Measurements from ENCODE around the gene SHISAL1. TPM values are rescaled to one million over a fixed set of nuclear protein-coding genes. Genes with fewer than 3 reads are reported as not detected.

The SHISAL1 gene
- total RNA-seq, 1 experiment from 2014 or later, result not detected

DNA sequence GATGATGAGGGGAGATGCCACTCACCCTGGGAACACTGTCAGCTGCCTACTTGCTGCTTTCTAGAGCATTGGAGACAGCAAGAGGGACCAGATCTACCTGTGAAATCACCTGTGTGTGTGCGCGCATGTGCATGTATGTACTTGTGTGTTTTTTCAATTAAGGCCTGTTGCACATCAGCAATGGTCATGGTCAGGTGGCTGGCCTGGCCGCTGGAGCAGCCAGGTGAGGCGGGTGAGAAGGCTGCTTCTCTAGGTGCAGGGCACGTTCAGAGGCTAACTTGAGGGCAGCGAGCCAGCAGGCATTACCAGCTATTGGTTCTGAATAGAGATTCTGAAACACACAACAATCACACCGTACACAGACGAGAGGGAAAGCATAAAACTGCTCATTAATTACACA lies 66.9 kb downstream of the SHISAL1 start:
- Mint-ChIP-seq H3K9me3 (ENCODE audit: low read depth, unreplicated experiment) (peaks cover 5% of the 10 kb centered on the region), H3K27me3 (ENCODE audit: unreplicated experiment) (peaks cover 72% of the 10 kb centered on the region), H3K36me3 (ENCODE audit: insufficient read depth, unreplicated experiment) (no peaks in the 10 kb centered on the region), H3K4me3 (ENCODE audit: low read depth, unreplicated experiment) (no peak overlapping the region), H3K4me1 (ENCODE audit: low read depth, unreplicated experiment) (no peaks in the 10 kb centered on the region), H3K27ac (ENCODE audit: unreplicated experiment) (no peak overlapping the region)
- no peak for TF ChIP-seq CTCF (IDR thresholded peaks at IDR 0.05; ENCODE audit: unreplicated experiment)
- intact Hi-C loops (cut with micrococcal nuclease; ENCODE audit: unreplicated experiment), result no loop called here
- CTCF ChIA-PET, result no interaction called here
- BruUV-seq (replicated peaks), result no TSS peak
- no peak for DNase-seq

DNA sequence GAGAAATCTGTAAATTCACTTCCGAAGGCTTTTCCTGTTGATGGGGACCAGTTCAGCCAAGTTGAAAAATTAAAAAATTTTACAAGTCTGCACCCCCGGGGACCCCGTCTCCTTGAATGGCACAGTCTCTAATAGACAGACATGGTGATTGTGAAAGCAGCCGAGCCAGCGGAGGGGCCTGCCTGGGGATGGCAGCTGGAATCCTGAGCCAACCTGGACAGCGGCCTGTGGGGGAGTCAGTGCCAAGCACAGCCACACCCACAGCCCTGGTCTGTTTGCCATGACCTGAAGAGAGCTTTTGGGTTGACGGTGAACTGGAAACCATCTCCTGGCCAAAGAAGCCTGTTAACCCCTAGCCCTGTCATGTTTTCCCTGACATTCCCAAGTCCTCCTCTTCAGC lies 67.3 kb downstream of the SHISAL1 start:
- no peaks in the 10 kb centered on the region for H3K36me3 Mint-ChIP-seq (ENCODE audit: insufficient read depth, unreplicated experiment)
- H3K4me1 Mint-ChIP-seq (ENCODE audit: low read depth, unreplicated experiment), result no peaks in the 10 kb centered on the region
- no peak for TF ChIP-seq CTCF (IDR thresholded peaks at IDR 0.05; ENCODE audit: unreplicated experiment)
- peaks cover 75% of the 10 kb centered on the region for H3K27me3 Mint-ChIP-seq (ENCODE audit: unreplicated experiment)
- CTCF ChIA-PET, result no interaction called here
- DNase-seq, result no peak
- intact Hi-C loops (cut with micrococcal nuclease; ENCODE audit: unreplicated experiment), result no loop called here
- no TSS peak for BruUV-seq (replicated peaks)
- no peak overlapping the region for H3K4me3 Mint-ChIP-seq (ENCODE audit: low read depth, unreplicated experiment)
- H3K9me3 Mint-ChIP-seq (ENCODE audit: low read depth, unreplicated experiment), result peaks cover 5% of the 10 kb centered on the region
- no peak overlapping the region for H3K27ac Mint-ChIP-seq (ENCODE audit: unreplicated experiment)

DNA sequence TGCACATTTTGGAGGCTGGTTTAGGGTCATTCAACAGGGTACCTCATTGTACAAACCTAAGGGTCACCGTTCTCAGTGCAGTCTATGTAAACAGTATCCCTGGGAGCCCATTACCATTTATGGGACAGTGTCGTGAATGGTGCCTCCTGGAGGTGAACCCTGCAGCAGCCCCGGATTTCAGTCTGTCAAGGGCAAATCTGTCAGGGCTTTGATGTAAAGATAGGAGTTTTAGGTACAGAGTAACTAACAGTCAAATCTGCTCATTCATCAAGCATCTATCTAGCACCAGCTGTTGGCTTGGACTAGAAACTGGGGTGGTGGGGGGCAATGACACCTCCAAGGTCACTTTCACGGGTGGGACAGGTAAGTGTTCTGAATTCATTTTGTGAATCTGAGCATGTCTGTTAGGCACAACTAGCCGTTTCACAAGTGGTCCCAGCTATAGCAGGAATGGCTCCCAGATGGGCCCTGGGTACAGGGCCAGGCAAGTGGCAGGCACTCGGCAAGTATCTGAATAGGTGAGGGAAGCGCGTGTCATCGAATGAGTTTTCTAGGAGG lies 68.4 kb downstream of the SHISAL1 start:
- H3K9me3 Mint-ChIP-seq (ENCODE audit: low read depth, unreplicated experiment), result peaks cover 2% of the 10 kb centered on the region
- H3K4me3 Mint-ChIP-seq (ENCODE audit: low read depth, unreplicated experiment), result no peak overlapping the region
- no peak overlapping the region for H3K27ac Mint-ChIP-seq (ENCODE audit: unreplicated experiment)
- intact Hi-C loops (cut with micrococcal nuclease; ENCODE audit: unreplicated experiment), result no loop called here
- no TSS peak for BruUV-seq (replicated peaks)
- no peak for DNase-seq
- peaks cover 86% of the 10 kb centered on the region for H3K27me3 Mint-ChIP-seq (ENCODE audit: unreplicated experiment)
- TF ChIP-seq CTCF (IDR thresholded peaks at IDR 0.05; ENCODE audit: unreplicated experiment), result no peak
- H3K36me3 Mint-ChIP-seq (ENCODE audit: insufficient read depth, unreplicated experiment), result no peaks in the 10 kb centered on the region
- H3K4me1 Mint-ChIP-seq (ENCODE audit: low read depth, unreplicated experiment), result no peaks in the 10 kb centered on the region
- CTCF ChIA-PET, result interaction anchor here (0.6 kb wide), 1 partner anchor 392 kb away, joined by 3 read pairs; no protein-coding TSS in a partner anchor

- Mint-ChIP-seq H3K9me3 (ENCODE audit: low read depth, unreplicated experiment) (no peaks in the 10 kb centered on the region), H3K27ac (ENCODE audit: unreplicated experiment) (no peak overlapping the region), H3K4me3 (ENCODE audit: low read depth, unreplicated experiment) (no peak overlapping the region), H3K36me3 (ENCODE audit: insufficient read depth, unreplicated experiment) (no peaks in the 10 kb centered on the region), H3K27me3 (ENCODE audit: unreplicated experiment) (peaks cover 90% of the 10 kb centered on the region), H3K4me1 (ENCODE audit: low read depth, unreplicated experiment) (no peaks in the 10 kb centered on the region)
- intact Hi-C loops (cut with micrococcal nuclease; ENCODE audit: unreplicated experiment), result no loop called here
- no TSS peak for BruUV-seq (replicated peaks)
- CTCF ChIA-PET, result no interaction called here
- no peak for DNase-seq
- no peak for TF ChIP-seq CTCF (IDR thresholded peaks at IDR 0.05; ENCODE audit: unreplicated experiment)
These were observed 69.0 kb downstream of the SHISAL1 start for GRCh38 chr22:44243761-44244160.
